H1 (cell line): ENCODE results near the gene PARD3. TPM values are rescaled to one million over a fixed set of nuclear protein-coding genes. Genes with fewer than 3 reads are reported as not detected.

Source experiments
- BACH1 ChIP-seq: IDR thresholded peaks from 2 replicates; pipeline ENCODE4 v1.6.1; 2012; ENCODE audit warnings: low read length, improper control_type of control experiment
- EGR1 ChIP-seq: IDR thresholded peaks from 2 replicates; pipeline ENCODE4 v1.6.1; 2011; ENCODE audit warnings: low read depth, low read length, borderline replicate concordance
- FOSL1 ChIP-seq: IDR thresholded peaks from 2 replicates; pipeline ENCODE4 v1.6.1; 2011; ENCODE audit warnings: mild to moderate bottlenecking, low read depth, low read length, moderate library complexity; ENCODE audit not compliant: insufficient read depth
- HDAC2 ChIP-seq, 2 experiments: fragments of 300-600 bp in 1 of 2; sonication (generic) in 1 of 2; IDR thresholded peaks; 2 replicates each; pipeline ENCODE4 v1.6.1; 2011 to 2012; ENCODE audit warnings: low read depth in 2 of 2, low read length in 2 of 2, mild to moderate bottlenecking in 2 of 2, moderate library complexity in 2 of 2, borderline replicate concordance in 1 of 2, inconsistent platforms in 1 of 2
- JUN ChIP-seq: IDR thresholded peaks from 2 replicates; pipeline ENCODE4 v1.6.1; 2011; ENCODE audit warnings: low read depth, mild to moderate bottlenecking, improper control_type of control experiment, low read length
- KDM5A ChIP-seq: fragments of 200-600 bp; IDR thresholded peaks from 2 replicates; pipeline ENCODE4 v1.7.1; 2012; ENCODE audit warnings: mild to moderate bottlenecking, low read length, inconsistent platforms, mixed read lengths
- MAFK ChIP-seq: IDR thresholded peaks from 2 replicates; pipeline ENCODE4 v1.6.1; 2012; ENCODE audit warnings: low read depth, mild to moderate bottlenecking, improper control_type of control experiment, low read length
- NRF1 ChIP-seq: IDR thresholded peaks from 2 replicates; pipeline ENCODE4 v1.6.1; 2011; ENCODE audit warnings: mild to moderate bottlenecking, low read depth, low read length, improper control_type of control experiment
- RFX5 ChIP-seq: IDR thresholded peaks from 2 replicates; pipeline ENCODE4 v1.6.1; 2011; ENCODE audit warnings: low read depth, low read length, improper control_type of control experiment, borderline replicate concordance
- RXRA ChIP-seq: IDR thresholded peaks from 2 replicates; pipeline ENCODE4 v1.6.1; 2011; ENCODE audit warnings: low read depth, mild to moderate bottlenecking, low read length, moderate library complexity; ENCODE audit not compliant: insufficient read depth
- SIRT6 ChIP-seq: IDR thresholded peaks from one replicate; pipeline ENCODE4 v1.7.1; 2012; ENCODE audit warnings: low read length, inconsistent platforms
- SIX5 ChIP-seq: IDR thresholded peaks from 2 replicates; pipeline ENCODE4 v1.6.1; 2011; ENCODE audit warnings: mild to moderate bottlenecking, low read depth, low read length
- SP2 ChIP-seq: IDR thresholded peaks from 2 replicates; pipeline ENCODE4 v1.6.1; 2012; ENCODE audit warnings: mild to moderate bottlenecking, low read length, inconsistent platforms
- TBP ChIP-seq: IDR thresholded peaks from 2 replicates; pipeline ENCODE4 v1.6.1; 2011; ENCODE audit warnings: low read depth, low read length, improper control_type of control experiment
- polyA plus RNA-seq, 7 experiments: library from polyadenylated mRNA; depleted of rRNA in 3 of 7; stranded (reverse) in 5 of 7; unstranded in 2 of 7; fragments of >200 nt in 5 of 7; fragments of 200-250 nt in 2 of 7; gene quantifications; 1 replicate in 5 of 7; 2 replicates in 1 of 7; 4 replicates in 1 of 7; pipeline versions ENCODE4 v1.2.1 to v1.2.3, GENCODE V29; 2011 to 2013; ENCODE audit warnings: missing spikeins in 2 of 7, mixed read lengths in 2 of 7
- total RNA-seq: library from RNA; stranded (reverse); fragmentation: NEBNext Ultra II Directional; extraction: Animal tissue kit (Norgen Biotek cat#: 25700); gene quantifications from 2 replicates; pipeline ENCODE4 v1.2.1, GENCODE V29; 2021
- TF ChIP-seq, protein P1 (sequence below): IDR thresholded peaks from 2 replicates; pipeline ENCODE4 v1.6.1; 2012; ENCODE audit warnings: inconsistent platforms

PARD3 gene
- total and polyA plus RNA-seq, 2 of the 8 experiments (the other 6 are each of a cell fraction or from before 2014, with no cell fraction given), result 19.7 to 49.1 TPM

DNA sequence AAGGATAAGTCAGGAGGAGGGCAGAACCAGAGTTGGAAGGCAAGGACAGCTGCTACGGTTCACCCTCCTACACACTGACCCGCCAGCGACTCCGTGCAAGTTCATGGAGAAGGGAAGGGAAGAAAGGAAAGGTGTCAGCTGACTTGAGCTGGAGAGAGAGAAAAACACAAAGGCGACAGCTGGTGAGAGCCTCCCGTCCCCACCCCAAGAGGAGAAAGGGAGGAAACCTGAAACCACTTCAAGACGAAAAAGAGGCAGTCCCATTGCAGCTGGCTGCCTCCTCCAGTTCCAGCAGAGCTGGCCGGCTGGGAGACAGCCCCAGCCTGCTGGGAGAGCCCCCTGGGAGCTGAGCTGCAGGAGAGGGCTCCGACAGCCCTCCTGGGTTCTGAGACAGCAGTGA is 75.2 kb downstream of the PARD3 start (continued):
- TF ChIP-seq SIX5 (0 out of 2 replicates have a peak, but pooled peaks have one; percentile 6), SIRT6 (no peak), EGR1 (no peak), FOSL1 (no peak), JUN (no peak), KDM5A (no peak), BACH1 (no peak), RXRA (no peak), MAFK (no peak), SP2 (no peak), HDAC2 (IDR thresholded peaks at IDR 0.05; ENCODE audit: borderline replicate concordance in 1 of 2, low read depth in 2 of 2, low read length in 2 of 2) (0 out of 4 replicates have a peak, but pooled peaks of 1 of the 2 experiments have one; percentile 32), RFX5 (no peak), TBP (peak; percentile 36; the same call in 1 of the 2 replicates), NRF1 (no peak)
- TF ChIP-seq, protein P1, sequence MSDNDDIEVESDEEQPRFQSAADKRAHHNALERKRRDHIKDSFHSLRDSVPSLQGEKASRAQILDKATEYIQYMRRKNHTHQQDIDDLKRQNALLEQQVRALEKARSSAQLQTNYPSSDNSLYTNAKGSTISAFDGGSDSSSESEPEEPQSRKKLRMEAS, result no peak
